HTERT RPE-1 (cell line): ENCODE measurements around the gene C1QTNF5.

Source experiments
- in situ Hi-C: fragments of 300-500 bp; cut with MboI; formaldehyde crosslinking; loops from 4 replicates; pipeline ENCODE4 v1.14.3; 2020; ENCODE audit warnings: low sequenced_read_pairs

C1QTNF5 gene

DNA sequence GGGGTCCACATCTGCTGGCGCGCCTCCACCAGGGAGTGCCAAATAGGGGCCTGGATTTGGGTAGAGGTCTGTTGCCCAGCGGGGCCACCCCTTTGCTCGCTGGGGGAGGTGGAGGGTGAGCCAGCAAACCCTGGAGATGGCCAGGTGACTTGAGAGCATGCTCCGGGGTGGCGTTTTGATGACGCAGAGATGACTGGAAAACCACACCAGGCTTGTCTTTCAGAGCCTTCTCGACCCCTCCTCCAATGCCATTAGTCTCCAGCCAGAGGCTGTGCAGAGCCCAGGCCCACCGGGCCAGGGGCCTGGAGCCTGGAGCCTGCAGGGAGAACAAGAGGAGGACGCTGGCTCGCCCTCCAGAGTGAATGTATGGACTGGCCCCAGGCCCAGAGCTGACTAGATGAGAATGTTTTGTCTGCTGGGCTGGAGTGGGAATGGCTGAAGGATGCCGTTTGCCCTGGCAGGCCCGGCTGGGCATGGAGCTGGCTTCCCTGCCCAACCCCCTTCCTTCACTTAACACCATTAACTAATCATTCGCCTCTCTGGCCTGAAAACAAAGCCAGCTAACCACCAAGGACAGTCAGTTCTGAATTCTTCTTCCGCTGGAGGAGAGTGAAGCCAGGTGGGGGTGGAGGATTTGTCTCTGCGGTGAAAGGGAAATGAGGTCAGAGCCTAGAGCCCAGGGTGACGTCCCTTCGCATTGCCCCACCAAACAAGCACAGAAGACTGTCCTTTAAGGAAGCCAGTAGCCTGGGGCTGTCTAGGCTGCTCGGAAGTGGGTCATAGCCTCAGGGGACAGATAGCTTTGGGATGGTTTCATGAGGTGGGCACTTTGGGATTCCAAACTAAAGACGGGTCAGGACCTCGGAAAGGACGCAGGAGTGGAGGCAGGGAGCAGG lies 22.2 kb downstream of the C1QTNF5 start:
- in situ Hi-C loops = no loop called here

DNA sequence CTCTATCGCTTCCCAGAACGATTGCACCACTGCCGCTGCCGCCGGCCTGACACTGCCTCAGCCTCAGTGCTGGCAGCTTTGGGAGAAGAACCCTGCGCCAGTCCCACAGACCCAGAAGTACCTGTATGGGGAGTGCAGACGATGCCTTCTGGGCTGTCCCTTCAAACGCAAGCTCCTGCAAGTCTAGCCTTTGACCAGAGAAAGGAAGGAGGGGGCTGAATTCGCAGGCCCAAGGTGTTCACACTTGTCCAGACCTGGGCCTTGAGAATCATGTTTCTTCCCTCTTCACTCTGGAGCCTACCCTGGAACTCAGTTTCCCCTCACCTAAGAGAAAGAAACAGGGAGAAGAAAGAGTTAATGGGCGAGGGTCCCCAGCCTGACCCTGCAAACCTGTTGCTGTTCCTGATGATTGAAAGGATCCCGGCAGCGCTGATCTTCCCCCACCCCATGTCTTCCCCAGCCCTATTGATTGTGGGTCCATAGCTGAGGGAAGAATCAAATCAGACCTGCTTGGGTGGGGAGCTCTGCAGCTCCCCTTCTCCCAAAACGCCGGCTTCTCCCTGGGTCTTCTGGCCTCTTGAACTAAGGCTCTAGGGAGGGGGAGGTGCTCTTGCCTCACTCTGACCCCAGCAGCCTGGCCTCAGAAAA lies 23.0 kb downstream of the C1QTNF5 start:
- in situ Hi-C loops = no loop called here

- in situ Hi-C loops = no loop called here
Measured at GRCh38 chr11:119316729-119317591, 23.7 kb downstream of the C1QTNF5 start, which contains the start of gene MCAM. TSS of gene MCAM (minus strand) at chr11:119317130. CDS start at chr11:119317101, 29 bp downstream.

GRCh38 chr11:119316016-119316728 lies 24.5 kb downstream of the C1QTNF5 start:
- in situ Hi-C loops = no loop called here

DNA sequence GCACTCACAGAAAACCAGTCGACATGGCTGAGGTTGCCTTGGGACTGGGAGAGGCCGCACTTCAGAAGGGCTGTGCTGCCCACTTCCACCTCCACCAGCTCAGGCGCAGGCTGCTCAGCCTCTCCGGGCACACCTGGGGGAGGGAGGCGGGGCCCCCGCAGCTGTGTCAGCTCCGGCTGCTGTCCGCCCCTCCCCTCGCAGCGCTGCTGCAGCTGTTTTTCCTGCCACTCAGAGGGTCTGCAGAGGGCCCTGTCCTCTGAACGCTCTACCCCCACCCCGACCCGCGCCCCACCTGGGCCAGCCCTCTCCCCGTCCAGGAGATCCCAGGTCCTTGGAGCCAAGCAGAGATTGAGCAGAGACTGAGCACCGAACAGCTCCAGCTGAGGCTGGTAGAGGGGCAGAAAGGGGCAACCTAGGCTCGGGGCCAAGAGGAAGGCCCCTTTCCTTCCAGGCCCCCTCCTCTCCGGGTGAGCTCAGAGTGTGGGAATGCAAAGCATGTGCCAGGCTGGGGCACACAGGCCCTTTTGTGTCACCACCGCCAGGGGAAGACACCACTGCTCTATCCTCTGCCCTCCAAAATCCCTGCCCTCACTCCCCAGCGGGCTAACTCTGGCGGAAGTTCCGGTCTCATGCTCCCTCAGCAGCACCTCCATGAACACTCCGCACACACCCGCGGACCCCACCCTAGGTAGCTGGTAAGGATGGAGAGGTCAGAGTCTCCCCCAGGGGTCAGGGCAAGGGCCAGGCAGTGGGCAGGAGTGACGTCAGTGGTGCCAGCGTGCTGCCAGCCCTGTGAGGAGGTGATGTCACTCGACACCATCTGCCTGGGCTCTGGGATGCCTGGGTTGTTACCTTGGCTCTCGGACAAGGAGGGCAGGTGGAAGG lies 25.3 kb downstream of the C1QTNF5 start:
- in situ Hi-C loops = no loop called here

DNA sequence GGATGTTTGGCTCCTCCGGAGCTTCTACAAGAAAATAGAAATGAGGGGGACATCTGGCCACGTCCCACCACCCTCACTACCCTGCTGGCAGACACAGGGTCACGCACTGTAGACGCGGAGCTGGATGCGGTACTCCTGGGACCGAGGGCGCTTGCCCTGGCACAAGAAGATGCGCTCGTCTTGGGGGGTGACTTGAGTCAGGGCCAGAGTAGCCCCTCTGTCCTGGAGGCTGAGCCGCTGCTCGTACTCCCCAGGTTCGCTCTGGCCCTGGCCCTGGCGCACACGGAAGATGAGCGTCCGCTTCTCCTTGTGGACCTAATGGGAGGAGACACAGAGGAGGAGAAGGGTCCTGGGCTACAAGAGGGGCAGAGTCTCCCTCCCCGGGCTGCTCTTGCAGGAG lies 26.0 kb downstream of the C1QTNF5 start:
- in situ Hi-C loops = no loop called here

DNA sequence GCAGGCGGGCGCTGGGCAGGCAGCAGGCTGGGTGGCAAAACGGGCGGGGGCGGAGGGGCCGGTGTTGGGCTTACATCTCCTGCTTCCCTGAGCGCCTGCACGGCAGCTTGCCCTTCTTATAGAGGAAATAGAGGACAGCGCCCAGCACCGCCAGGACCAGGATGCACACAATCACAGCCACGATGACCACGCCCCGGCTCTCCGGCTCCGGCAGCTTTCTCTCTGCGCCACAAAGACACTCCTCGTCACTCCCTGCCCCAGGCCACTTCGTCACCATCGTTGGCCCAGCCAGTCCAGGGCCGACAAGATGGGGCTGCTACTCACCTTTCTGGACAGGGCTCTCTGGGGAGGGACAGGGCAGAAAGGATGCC lies 30.0 kb downstream of the C1QTNF5 start:
- in situ Hi-C loops = no loop called here

- in situ Hi-C loops = no loop called here
Measured at GRCh38 chr11:119309953-119310681, 30.6 kb downstream of the C1QTNF5 start.

DNA sequence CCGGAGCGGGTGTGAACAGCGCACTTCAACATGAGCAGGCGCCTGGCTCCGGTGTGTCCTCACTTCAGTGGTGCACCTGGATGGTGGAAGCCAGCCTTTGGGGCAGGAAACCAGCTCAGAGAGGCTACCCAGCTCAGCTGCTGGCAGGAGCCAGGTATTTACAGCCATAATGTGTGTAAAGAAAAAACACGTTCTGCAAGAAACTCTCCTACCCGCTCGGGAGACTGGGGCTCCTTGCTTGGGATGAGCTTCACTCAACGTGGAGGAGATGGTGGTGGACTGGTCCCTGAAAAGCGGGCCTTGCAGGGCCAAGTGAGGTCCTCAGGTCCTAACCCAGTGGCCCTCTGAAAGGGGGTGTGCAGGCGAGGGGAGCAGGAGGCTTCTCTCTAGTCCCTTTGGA lies 31.3 kb downstream of the C1QTNF5 start:
- in situ Hi-C loops = no loop called here

- in situ Hi-C loops = no loop called here
Measured at GRCh38 chr11:119307974-119308373, 32.7 kb downstream of the C1QTNF5 start.

DNA sequence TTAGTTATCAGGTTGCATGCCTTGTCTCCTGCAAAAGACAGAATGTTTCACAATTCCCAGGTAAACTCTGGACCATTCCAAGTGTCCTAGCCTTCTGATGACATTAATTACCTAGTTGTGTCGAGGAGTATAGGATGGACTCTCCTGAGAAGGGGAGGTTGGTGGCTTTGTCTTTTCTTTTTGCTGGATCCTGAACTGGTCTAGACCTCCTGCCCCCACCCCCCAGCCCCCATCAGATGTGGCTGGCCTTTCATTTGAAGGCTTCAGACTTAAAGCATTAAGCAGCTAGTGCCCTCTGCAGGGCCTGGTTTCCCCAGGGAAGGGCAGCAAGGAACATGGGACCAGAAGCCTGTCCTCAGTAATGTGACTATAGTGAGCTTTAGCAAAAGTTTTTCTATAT lies 33.5 kb downstream of the C1QTNF5 start:
- in situ Hi-C loops = no loop called here

- in situ Hi-C loops = no loop called here
Measured at GRCh38 chr11:119306373-119306890, 34.3 kb downstream of the C1QTNF5 start.

DNA sequence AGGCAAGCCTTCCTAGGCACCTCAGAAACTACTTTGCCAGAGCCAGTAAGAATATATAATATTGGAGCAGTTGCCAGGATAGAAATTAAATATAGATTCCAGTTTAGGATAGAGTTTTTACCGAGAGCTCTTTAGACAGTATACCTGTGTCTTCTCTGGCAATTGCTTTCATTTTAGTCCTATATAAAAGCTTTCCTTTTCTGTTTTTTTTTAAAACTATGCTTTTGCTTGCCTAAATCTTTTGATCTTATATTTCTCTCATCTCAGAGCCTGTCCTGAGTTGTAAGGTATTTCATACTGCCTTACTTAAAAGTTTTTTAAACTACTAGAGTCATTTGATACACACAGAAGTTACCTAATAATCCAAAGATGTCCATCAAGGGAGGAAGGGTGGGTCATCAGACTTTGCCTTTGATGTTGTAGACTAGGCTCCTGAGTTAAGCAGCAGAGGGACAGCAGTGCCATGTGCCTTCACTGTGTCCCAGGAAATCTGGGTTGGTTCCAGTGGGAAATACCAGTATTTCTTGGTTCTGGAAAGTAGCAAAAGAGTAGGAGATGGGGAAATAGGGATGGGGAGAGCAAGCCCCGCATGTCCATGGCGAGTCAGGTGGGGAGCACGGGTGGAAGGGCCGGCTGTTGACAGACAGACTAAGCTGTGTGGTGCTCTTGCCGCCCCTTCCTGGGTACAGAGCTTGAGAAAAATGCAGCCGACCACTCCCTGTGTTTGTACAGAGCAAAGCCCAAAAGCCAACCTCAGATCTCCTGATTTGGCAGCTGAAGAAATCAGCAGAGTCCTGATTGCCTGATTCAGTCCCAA lies 34.9 kb downstream of the C1QTNF5 start:
- in situ Hi-C loops = no loop called here

GRCh38 chr11:119303227-119303718 lies 37.4 kb downstream of the C1QTNF5 start:
- in situ Hi-C loops = no loop called here

- in situ Hi-C loops = no loop called here
Measured at GRCh38 chr11:119300198-119300964, 40.3 kb downstream of the C1QTNF5 start.

DNA sequence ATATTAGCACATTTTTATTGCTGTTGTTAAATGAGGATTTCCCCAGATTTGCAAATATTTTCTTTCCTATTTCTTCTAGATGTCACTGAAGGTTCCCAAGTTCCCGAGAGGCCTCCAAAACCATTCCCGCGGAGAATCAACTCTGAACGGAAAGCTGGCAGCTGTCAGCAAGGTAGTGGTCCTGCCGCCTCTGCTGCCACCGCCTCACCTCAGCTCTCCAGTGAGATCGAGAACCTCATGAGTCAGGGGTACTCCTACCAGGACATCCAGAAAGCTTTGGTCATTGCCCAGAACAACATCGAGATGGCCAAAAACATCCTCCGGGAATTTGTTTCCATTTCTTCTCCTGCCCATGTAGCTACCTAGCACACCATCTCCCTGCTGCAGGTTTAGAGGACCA lies 41.3 kb downstream of the C1QTNF5 start:
- in situ Hi-C loops = no loop called here

DNA sequence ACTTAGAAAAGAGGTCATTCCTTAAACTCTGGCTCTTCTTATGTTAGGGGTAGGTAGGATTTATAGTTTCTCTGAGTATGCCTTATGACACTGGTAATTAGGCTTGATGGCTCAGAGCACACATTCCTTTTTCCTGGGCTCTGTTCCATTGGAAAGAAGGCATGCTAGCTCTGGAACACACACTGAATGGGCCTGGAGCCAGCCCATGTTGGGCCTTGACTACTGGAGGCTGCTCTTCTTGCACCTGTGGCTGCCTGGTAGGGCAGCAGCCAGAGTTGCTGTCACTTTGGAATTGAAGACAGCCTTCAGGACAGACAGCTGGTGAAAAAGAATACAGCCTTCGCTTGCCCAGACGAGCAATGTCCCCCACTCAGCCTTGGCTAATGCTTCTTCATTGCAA lies 42.0 kb downstream of the C1QTNF5 start:
- in situ Hi-C loops = no loop called here
